GM10266 (cell line): ENCODE data around the gene KIF26A.

Source experiments
- DNase-seq: peaks from one replicate; pipeline ENCODE4 v3.0.0; 2012; ENCODE audit errors: extremely low spot score
- TF ChIP-seq, protein P1 (sequence below): IDR thresholded peaks from 2 replicates; pipeline ENCODE4 v1.5.1; 2012; ENCODE audit warnings: mild to moderate bottlenecking, low read depth; ENCODE audit not compliant: control insufficient read depth, insufficient read depth; ENCODE audit errors: missing control alignments

The KIF26A gene

GRCh38 chr14:104218361-104219180 is 80.2 kb downstream of the KIF26A start:
- no peak for DNase-seq
- TF ChIP-seq, protein P1, sequence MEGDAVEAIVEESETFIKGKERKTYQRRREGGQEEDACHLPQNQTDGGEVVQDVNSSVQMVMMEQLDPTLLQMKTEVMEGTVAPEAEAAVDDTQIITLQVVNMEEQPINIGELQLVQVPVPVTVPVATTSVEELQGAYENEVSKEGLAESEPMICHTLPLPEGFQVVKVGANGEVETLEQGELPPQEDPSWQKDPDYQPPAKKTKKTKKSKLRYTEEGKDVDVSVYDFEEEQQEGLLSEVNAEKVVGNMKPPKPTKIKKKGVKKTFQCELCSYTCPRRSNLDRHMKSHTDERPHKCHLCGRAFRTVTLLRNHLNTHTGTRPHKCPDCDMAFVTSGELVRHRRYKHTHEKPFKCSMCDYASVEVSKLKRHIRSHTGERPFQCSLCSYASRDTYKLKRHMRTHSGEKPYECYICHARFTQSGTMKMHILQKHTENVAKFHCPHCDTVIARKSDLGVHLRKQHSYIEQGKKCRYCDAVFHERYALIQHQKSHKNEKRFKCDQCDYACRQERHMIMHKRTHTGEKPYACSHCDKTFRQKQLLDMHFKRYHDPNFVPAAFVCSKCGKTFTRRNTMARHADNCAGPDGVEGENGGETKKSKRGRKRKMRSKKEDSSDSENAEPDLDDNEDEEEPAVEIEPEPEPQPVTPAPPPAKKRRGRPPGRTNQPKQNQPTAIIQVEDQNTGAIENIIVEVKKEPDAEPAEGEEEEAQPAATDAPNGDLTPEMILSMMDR, result no peak

GRCh38 chr14:104219731-104220214 is 81.4 kb downstream of the KIF26A start:
- no peak for DNase-seq
- TF ChIP-seq, protein P1, result no peak

- DNase-seq, result no peak
- TF ChIP-seq, protein P1, result no peak
These were observed 82.1 kb downstream of the KIF26A start for GRCh38 chr14:104220215-104221070.

DNA sequence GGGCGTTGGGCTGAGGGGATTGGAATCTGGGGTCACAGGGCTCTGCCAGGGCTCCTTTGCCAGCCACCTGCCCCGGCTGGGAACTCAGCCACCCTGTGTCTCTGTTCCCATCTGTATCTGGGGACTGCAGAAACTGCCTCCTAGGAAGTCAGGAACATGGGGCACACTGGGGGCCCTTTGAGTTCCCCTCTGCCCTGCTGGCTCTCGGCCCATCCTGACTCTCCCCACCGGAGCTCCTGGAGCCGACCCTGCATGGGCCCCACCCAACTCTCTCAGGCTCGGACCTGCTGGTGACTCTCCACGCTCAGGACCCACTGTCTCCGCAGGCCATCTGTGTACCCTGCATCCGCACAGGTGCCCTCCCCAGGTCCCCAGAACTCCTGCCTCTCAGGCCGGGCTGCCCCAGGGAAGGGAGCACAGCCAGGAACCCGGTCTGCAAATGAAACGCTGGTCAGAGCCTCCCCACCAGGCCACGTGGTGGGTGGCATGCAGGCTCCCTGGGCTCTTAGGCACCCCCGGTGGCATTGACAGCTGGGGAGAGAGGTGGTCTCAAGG is 82.8 kb downstream of the KIF26A start:
- DNase-seq, result no peak
- TF ChIP-seq, protein P1, result no peak

DNA sequence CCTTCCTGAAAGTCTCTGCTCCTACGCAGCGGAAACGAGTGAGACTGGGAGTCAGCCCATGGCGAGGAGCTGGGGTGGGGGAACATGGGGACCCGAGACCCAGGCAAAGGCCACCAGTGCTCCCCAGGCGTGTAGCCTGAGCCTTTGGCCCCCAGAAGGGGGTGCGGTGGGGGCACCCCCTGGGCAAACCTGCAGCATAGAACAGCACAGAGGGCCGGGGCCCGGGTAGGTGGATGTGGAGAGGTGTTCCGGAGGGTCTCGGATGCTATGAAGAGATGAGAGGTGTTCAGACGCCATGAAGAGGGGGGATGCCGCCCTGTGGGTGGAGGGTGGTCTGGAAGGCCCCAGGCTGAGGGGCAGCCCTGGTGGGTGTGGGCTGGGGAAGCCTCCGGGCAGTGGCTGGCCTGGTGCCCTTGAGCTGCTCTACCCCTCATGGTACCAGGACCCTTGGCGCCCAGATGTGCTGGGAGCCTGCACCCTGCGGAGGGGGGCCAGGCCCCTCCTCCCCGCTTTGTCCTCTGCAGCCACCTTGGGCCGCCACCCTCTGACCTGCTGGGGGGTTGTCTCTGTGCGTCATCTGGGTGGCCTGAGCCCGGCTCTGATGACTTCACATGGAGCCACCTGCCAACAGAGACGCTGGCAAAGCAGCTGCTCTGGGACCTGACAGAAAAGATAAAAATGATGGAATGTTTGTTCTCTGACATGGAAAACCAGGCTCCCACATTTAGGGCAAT is 83.4 kb downstream of the KIF26A start:
- TF ChIP-seq, protein P1, result no peak
- no peak for DNase-seq

DNA sequence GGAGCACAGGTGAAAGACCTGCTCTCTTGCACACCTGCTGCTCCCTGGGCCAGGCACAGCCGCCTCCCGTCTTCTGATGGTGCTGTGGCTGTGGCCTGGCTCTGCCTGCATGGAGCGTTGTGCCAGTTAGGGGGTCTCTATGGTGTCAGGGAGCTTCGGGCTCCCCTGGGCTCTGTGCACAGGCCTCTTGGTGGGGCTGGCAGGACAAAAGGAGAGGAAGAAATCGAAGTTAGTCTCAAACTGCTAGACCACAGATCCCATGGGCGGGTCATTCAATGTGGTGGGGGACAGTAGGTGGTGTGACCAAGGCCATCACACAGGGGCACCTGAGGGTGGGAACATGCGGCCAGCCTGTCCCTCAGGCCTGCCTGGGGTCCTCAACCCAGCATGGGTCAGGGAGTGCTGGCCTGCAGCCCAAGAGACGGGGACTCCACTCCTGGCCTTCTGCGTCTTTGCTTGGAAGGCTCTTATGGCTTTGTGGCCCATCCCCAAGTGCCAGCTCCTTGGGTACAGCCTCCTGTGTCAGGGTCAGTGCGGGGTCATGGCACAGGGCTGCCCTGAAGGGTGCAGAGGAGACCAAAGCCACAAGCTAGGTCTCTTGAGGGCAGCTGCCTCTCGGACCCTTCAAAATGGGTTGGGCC is 84.1 kb downstream of the KIF26A start:
- TF ChIP-seq, protein P1, result no peak
- DNase-seq, result no peak
